ENCODE results near the gene CDC42BPB.

CDC42BPB gene

DNA sequence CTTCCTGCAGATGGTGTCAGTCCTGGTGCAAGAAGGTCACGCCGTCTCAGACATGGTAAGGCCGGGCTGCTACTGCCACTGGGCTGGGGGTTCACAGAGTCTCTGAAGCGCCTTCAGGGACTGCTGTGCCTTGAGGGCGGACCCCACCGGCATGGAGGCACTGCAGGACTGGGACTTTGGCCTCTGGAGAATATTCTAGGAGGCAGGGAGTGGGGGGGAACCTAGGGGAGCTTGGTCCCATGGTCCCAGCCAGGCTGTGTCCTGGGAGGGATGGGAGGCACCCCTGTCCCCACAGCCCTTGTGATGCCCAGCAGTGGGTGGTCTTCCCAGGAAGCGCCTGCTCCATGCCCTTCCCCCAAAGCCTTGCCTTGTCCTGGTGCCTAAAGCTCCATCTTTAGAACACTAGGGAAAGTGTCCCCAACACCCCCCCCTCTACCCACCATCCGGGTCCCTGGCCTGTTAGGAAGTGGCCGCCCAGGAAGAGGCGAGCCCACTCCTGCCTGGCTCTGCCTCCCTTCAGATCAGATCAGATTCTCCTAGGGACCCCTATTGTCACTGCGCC is 133.3 kb downstream of the CDC42BPB start:
- ATAC-seq = no peak

GRCh38 chr14:102923201-102923924 is 134.0 kb downstream of the CDC42BPB start:
- no peak for ATAC-seq

- peak; percentile 9 to 11 for ATAC-seq
These were observed 134.7 kb downstream of the CDC42BPB start, which contains the start of gene AMN for GRCh38 chr14:102922490-102923200. Gene AMN (plus strand): TSS chr14:102922663. CDS start chr14:102922689, 26 bp downstream.

- ATAC-seq = no peak
These were observed 136.4 kb downstream of the CDC42BPB start for GRCh38 chr14:102920998-102921304.

DNA sequence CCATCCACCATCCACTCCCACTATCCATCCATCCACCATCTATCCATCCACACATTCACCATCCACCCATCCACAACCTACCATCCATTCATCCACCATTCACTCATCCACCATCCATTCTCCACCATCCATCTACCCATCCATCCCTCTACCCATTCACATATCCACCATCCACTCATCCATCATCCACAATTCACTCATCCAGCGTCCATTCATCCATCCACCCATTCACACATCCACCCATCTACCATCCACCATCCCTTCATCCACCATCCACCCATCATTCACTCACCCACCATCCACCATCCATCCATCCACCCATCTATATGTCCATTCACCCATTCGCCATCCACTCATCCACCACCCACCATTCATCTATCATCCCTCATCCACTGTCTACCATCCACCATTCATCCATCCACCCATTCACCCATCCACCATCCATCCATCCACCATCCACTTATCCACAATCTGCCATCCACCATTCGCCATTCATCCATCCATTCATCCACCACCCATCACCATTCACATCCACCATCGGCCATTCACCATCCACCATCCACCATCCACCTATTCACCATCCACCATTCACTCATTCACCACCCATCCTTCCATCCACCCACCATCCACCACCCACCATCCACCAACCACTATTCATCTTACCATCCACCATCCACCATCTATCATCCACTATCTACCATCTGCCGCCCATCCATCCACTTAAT is 136.9 kb downstream of the CDC42BPB start:
- no peak for ATAC-seq

GRCh38 chr14:102918438-102918837 is 138.9 kb downstream of the CDC42BPB start:
- ATAC-seq = no peak

DNA sequence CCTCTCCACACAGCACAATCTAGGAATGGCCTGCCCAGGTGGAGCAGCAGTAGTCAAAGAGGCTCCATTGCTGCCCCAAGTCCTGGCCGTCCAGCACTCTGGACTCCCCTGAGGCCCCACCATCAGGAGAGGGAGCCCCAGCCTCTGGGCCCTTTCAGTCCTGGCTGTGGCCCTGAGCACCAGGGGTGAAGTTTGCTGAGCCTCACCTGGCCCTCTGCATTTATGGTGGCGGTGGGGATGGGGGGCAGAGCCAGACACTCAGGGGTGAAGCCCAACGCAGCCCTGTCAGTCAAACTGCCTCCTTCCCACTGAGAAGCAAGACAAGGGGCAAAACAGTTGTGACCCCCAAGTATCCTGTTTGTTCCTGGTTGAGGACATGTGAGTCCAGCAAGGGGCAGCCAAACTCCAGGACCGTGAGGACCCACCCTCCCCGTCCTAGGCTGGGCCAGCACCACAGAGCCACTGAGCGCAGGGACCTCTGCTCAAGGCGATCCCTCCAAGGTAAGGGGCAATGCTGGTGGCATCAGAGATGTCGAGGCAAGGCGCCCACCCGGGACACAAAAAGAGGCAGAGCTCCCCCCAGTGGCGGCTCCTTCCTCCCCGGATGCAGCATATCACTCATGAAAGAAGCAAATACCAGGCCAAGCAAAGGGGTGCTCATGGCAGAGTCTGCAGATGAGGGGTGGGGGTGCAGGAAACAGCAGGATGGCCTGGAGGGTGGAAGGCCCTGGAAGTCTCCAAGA is 139.7 kb downstream of the CDC42BPB start:
- ATAC-seq = peak; percentile 21 to 33

DNA sequence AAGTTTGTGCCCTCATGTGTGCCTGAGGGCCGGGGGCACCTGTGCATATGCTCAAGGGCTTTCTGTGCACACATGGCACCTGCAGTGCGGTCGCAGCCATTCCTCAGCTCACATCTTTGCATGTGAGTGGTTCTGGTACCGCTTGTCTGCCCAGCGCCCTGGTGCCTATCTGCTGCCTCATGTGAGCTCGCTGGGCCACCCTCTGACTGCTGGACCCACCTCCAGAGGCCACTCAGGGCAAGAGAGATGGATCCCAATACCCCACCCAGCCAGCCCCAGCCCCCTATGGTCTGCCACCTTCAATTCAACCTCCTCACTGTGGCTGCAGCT is 140.3 kb downstream of the CDC42BPB start:
- peak in 1 of 2 donors; percentile 3 for ATAC-seq

DNA sequence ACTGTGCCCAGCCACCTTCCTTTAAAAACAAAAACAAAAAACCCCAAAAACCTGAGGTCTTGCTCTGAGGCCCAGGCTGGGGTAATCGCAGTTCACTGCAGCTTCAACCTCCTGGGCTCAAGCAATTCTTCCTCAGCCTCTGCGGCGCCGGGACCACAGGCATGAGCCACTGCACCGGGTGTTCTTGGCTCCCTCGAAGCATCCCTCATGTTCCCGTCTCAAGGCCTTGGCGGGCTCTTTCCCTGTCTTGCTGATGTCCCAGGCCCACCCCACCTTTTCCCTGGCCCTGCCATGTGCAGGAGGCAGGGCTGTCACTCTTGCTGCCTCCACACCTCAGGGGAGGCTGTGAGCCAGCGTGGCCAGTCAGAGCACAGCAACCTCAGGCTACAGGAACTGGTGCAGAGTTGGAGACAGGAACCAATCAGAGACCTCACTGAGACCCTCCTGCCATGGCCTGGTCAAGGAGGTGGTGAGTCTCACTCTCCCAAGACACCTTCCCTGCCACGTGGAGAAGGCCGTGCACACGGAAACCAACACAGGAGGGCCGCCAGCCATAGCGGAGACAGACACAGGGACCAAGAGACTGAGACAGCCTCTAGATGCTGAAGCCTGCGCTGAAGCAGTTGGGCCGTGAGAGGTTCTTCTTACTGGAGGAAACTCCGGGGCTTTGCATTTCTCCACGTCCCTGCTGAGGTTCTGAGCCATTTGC is 140.8 kb downstream of the CDC42BPB start:
- ATAC-seq = no peak

- ATAC-seq = no peak
These were observed 141.8 kb downstream of the CDC42BPB start for GRCh38 chr14:102915292-102916110.

DNA sequence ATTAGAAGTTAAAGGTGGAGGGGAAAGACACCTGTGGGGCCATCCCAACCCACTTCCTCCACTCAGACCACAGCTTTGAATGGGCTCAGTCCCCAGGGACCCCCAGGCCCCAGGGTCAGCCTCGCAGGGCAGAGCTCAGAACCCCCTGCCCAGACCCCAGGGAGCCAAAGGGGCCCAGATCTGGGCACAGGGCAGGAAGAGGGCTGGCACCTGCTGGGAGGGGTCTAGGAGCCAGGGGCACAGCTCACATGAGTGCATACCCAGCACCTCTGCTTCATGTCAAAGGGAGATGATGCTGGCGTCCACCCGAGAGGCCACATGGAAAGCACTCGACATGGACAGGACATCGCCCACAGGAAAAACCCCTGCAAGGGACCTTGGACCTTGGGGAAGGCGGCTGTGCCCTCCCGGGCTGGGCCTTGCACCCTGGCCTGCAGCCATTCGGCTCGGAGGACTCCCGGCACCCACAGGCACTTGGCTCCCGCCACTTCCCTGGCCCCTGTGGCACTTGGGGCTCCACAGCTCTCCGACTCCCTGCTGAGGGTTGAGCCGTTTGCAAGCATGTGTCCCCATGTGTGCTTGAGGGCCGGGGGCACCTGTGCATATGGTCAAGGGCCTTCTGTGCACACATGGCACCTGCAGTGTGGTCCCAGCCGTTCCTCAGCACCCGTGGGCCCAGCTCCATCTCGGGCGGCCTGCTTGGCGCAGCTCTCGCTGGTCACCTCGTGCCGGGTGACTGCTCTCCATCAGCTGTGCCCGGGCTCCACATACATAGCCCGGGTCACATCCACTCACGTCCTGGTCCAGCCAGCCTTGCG is 142.7 kb downstream of the CDC42BPB start:
- ATAC-seq = no peak

DNA sequence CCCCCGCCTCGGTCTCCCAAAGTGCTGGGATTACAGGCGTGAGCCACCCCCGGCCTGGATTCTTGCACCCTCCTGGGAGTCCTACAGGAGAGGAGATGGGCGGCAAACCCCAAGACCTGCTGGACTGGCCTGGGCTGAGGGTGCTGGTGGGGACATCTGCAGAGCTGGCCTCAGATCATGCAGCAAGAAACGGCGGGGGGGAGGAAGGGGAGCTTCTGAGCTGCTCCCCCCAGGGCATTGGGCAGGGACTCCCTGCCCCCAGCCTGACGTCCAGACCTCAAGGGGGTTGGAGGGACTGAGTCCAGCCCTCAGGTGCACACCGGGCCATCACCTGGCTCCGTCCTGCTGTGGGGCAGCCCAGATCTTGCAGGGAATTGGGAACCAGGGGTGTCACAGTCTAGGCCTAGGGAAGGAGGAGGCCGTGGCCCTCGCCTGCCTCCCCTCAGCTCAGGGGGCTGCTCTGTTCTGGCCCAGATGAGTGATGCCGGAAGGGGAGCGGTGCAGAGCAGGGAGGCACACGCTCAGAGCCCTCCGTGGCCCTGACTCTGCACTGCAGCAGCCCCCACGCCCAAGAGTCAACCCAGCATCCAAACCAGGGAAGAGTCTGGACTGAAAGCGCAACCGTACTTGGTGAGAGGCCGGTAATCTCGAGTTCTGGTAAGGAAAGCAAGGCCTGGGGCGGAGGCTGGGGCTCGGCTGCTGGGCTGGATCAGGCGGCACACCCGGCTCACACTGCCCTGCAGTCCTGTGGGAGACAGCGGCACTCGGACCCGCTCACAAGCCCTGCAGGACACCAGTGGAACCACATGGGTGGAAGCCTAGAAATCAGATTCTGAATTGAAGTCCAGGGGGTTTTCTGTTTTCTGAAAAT is 143.8 kb downstream of the CDC42BPB start:
- no peak for ATAC-seq

DNA sequence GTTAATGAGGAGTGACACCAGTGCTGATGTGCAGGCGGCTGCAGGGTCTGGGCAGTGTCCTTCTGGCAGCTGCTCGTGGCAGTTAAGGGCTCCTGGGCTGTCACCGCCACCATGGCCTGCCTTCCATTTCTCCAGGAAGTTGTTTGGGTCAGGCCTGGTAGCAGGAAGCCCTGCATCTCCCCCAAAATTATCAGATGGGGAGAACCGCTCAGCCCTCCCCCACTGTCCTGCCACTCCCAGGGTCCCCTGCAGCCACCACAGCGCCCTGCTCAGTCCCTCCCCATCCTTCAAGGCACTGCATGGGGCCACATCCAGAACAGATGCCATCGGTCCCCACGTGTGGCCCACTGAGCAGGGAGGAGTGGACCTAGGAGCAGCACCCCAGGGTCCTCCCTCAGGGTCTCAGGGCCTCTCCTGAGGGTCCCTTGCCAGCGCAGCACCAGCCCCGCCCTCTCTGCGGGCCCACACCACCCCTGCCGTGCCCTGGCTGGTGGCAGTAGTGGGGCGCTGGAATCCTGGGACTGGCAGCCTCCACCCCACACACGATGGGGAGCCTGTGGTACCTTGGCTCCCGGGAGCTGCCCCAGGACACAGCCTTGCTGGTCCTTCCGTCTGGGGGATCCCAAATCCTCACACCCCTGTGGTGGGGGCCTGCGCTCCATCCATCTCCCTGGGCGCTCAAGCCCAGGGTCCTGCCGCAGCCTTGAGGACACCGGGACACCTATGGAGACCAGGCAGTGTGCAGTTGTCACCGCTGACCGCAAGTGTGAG is 145.2 kb downstream of the CDC42BPB start:
- ATAC-seq = no peak

DNA sequence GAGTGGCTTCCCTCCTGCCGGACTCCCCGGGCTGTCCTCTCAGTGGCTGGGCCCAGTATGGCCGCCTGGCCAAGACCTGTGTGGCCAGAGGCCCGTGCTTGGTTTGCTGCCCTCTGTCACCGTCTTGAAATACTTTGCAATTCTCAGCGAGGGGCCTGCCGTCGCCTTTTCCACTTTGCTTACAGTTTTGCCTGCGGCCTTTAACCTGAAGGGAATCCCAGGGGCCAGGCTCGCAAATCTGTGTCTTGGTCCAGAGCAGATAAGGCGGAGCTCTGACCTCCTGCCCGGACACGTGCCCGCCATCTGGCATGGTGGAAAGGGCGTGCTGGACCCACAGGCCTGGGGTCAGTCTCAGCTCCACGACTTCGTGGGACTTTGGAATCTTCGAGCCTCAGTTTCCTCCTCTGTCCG is 145.8 kb downstream of the CDC42BPB start:
- ATAC-seq = no peak

- ATAC-seq = no peak
These were observed 146.9 kb downstream of the CDC42BPB start for GRCh38 chr14:102910442-102910841.

GRCh38 chr14:102909911-102910310 is 147.4 kb downstream of the CDC42BPB start:
- no peak for ATAC-seq

DNA sequence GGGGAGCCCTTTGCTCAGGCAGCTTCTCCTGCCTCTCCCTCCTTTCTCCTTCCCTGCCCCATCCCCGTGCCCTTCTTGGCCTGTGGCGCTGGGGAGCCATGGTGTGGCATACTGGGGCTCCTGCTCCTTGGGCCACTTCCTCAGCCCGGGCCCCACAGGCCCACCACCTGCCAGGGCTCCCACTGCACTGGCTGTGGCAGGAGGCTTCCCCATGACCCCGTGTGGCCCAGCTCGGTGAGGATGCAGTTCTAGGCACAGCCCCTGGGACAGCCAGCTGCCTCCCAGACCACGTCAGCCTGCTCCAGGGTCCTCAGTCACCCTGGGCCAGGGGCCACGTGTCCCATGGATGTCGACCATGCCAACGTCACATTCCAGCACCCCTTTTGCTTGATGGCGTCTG is 147.9 kb downstream of the CDC42BPB start:
- no peak for ATAC-seq

- no peak for ATAC-seq
These were observed 148.4 kb downstream of the CDC42BPB start for GRCh38 chr14:102908766-102909455.

Measured in activated CD4-positive, CD25-positive, alpha-beta regulatory T cell treated with anti-CD3 and anti-CD28 coated beads, Interleukin-2, amount 50 U/mL, for 24 hours (primary cell).